HCT116 (cell line): Measurements from ENCODE around the gene IFT122.

Experiments used
- ATF3 ChIP-seq: IDR thresholded peaks from 2 replicates; pipeline ENCODE4 v1.6.1; 2012
- CEBPB ChIP-seq: IDR thresholded peaks from 2 replicates; pipeline ENCODE4 v1.6.1; 2012; ENCODE audit warnings: low read depth
- EGR1 ChIP-seq: IDR thresholded peaks from 2 replicates; pipeline ENCODE4 v1.6.1; 2012; ENCODE audit warnings: low read depth
- EZH2 ChIP-seq: fragments of 200-600 bp; sonication (generic); IDR thresholded peaks from 2 replicates; pipeline ENCODE4 v1.6.1; 2017; ENCODE audit warnings: antibody characterized with exemption, mixed run types
- EZH2phosphoT487 ChIP-seq: fragments of 200-600 bp; IDR thresholded peaks from 2 replicates; pipeline ENCODE4 v1.6.1; 2018; ENCODE audit warnings: antibody characterized with exemption, borderline replicate concordance
- JUND ChIP-seq: IDR thresholded peaks from 2 replicates; pipeline ENCODE4 v1.6.1; 2012
- POLR2A ChIP-seq: IDR thresholded peaks from 2 replicates; pipeline ENCODE4 v1.7.0; 2011; ENCODE audit warnings: borderline replicate concordance; ENCODE audit not compliant: insufficient read depth, insufficient read length; ENCODE audit errors: extremely low read depth
- POLR2AphosphoS5 ChIP-seq: IDR thresholded peaks from 2 replicates; pipeline ENCODE4 v1.6.1; 2011; ENCODE audit warnings: mild to moderate bottlenecking, low read depth, low read length, moderate library complexity
- SP1 ChIP-seq: IDR thresholded peaks from 2 replicates; pipeline ENCODE4 v1.6.1; 2012; ENCODE audit warnings: low read depth
- SRF ChIP-seq: IDR thresholded peaks from 2 replicates; pipeline ENCODE4 v1.6.1; 2012; ENCODE audit warnings: low read depth
- YY1 ChIP-seq: IDR thresholded peaks from 2 replicates; pipeline ENCODE4 v1.6.1; 2011; ENCODE audit warnings: low read length, low read depth, moderate library complexity, mild to moderate bottlenecking; ENCODE audit not compliant: insufficient replicate concordance; ENCODE audit errors: extremely low read depth
- ZBTB33 ChIP-seq: IDR thresholded peaks from 2 replicates; pipeline ENCODE4 v1.6.1; 2011; ENCODE audit warnings: mild to moderate bottlenecking, low read length, moderate library complexity; ENCODE audit not compliant: insufficient replicate concordance; ENCODE audit errors: extremely low read depth
- TF ChIP-seq, protein P1 (sequence below): IDR thresholded peaks from 2 replicates; pipeline ENCODE4 v1.6.1; 2012
- TF ChIP-seq, protein P2 (sequence below), 3 experiments: fragments of 200-600 bp in 1 of 3; sonication (generic) in 1 of 3; IDR thresholded peaks in 2 of 3; conservative IDR thresholded peaks in 1 of 3; 2 replicates each; pipeline ENCODE4 v1.5.1; 2012 to 2017; ENCODE audit warnings: low read depth in 2 of 3, low read length in 2 of 3, antibody characterized with exemption in 1 of 3, borderline replicate concordance in 1 of 3, control low read depth in 1 of 3, mild to moderate bottlenecking in 1 of 3, mixed read lengths in 1 of 3, mixed run types in 1 of 3, moderate library complexity in 1 of 3; ENCODE audit not compliant: insufficient read depth in 1 of 3

GRCh38 chr3:129549805-129550204 is 109.8 kb downstream of the IFT122 start:
- TF ChIP-seq POLR2AphosphoS5, result no peak
- TF ChIP-seq, protein P1, sequence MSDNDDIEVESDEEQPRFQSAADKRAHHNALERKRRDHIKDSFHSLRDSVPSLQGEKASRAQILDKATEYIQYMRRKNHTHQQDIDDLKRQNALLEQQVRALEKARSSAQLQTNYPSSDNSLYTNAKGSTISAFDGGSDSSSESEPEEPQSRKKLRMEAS, result no peak
- TF ChIP-seq, protein P2, sequence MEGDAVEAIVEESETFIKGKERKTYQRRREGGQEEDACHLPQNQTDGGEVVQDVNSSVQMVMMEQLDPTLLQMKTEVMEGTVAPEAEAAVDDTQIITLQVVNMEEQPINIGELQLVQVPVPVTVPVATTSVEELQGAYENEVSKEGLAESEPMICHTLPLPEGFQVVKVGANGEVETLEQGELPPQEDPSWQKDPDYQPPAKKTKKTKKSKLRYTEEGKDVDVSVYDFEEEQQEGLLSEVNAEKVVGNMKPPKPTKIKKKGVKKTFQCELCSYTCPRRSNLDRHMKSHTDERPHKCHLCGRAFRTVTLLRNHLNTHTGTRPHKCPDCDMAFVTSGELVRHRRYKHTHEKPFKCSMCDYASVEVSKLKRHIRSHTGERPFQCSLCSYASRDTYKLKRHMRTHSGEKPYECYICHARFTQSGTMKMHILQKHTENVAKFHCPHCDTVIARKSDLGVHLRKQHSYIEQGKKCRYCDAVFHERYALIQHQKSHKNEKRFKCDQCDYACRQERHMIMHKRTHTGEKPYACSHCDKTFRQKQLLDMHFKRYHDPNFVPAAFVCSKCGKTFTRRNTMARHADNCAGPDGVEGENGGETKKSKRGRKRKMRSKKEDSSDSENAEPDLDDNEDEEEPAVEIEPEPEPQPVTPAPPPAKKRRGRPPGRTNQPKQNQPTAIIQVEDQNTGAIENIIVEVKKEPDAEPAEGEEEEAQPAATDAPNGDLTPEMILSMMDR (IDR thresholded peaks at IDR 0.05 in 2 of 3, conservative IDR thresholded peaks at IDR 0.05 in 1 of 3; ENCODE audit: borderline replicate concordance in 1 of 3, insufficient read depth in 1 of 3, low read depth in 2 of 3, low read length in 2 of 3), result no peak
- TF ChIP-seq ZBTB33, result no peak
- TF ChIP-seq ATF3, result no peak
- TF ChIP-seq SRF, result no peak
- TF ChIP-seq EZH2, result no peak
- TF ChIP-seq EZH2phosphoT487, result no peak
- TF ChIP-seq SP1, result no peak
- no peak for TF ChIP-seq POLR2A
- TF ChIP-seq YY1, result no peak
- TF ChIP-seq CEBPB, result no peak
- no peak for TF ChIP-seq EGR1
- TF ChIP-seq JUND, result no peak
